NCI-H187 (cell line): ENCODE measurements around the gene LRP3.
"Not testable (repeated sequence)": the region's sequence is repeated elsewhere in the genome, so short reads cannot be mapped to it uniquely, and the experiment has no call there.

Source experiments
- DNase-seq, 2 experiments: peaks; one replicate each; lab custom pipeline; 2025; lab: John Stamatoyannopoulos, UW

Gene LRP3, protein sequence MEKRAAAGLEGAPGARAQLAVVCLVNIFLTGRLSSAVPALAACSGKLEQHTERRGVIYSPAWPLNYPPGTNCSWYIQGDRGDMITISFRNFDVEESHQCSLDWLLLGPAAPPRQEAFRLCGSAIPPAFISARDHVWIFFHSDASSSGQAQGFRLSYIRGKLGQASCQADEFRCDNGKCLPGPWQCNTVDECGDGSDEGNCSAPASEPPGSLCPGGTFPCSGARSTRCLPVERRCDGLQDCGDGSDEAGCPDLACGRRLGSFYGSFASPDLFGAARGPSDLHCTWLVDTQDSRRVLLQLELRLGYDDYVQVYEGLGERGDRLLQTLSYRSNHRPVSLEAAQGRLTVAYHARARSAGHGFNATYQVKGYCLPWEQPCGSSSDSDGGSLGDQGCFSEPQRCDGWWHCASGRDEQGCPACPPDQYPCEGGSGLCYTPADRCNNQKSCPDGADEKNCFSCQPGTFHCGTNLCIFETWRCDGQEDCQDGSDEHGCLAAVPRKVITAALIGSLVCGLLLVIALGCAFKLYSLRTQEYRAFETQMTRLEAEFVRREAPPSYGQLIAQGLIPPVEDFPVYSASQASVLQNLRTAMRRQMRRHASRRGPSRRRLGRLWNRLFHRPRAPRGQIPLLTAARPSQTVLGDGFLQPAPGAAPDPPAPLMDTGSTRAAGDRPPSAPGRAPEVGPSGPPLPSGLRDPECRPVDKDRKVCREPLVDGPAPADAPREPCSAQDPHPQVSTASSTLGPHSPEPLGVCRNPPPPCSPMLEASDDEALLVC

GRCh38 chr19:33193865-33194362, at the start of gene LRP3:
Gene LRP3, plus strand, starts transcription at chr19:33194330. Its CDS starts 456 bp downstream, at chr19:33194786.
- DNase-seq = no peak

DNA sequence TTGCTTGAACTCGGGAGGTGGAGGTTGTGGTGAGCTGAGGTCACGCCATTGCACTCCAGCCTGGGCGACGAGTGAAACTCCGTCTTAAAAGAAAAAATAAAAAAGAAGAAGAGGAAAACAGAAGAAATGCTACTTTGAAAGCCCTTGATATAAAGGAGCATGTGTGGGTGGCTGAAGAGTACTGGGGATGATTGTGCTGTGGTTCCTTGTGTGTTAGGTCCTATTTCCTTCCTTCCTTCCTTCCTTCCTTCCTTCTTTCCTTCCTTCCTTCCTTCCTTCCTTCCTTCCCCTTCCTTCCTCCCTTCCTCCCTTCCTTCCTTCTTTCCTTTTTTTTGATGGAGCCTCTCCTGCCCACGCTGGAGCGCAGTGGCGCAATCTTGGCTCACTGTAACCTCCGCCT, 47.9 kb upstream of the LRP3 start:
- no peak for DNase-seq

GRCh38 chr19:33147538-33147937, 46.6 kb upstream of the LRP3 start:
- DNase-seq = no peak

DNA sequence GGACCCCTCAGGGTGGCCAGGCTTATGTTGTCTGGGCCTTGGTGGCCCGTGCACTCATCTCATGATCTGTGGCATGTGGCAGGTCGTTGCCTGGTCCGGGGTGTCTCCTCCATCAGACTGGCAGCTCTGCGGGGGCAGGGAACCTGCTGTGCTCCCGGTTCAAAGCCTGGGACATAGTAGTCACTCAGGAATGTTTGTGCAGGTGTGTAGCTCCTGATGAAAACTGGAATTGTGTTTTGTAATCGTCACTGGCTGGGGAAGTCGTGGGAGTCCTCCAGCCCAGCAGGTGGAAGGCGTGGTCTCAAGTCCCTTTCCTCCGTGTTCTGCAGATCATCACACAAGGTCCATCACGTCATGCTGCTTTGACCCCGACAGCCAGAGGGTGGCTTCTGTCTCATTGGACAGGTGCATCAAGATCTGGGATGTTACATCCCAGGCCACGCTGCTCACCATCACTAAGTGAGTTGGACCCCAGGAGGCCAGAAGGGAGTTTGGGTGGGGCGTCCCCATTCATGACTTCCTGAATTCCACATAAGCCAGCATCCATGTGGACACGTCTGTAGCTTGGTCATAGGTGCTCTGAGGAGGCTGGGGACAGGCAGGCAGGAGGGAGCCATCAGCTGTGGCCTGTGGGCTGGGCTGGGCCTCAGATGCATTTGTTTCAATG, 43.1 kb upstream of the LRP3 start:
- DNase-seq = no peak

GRCh38 chr19:33152176-33152575, 42.0 kb upstream of the LRP3 start:
- DNase-seq = no peak

DNA sequence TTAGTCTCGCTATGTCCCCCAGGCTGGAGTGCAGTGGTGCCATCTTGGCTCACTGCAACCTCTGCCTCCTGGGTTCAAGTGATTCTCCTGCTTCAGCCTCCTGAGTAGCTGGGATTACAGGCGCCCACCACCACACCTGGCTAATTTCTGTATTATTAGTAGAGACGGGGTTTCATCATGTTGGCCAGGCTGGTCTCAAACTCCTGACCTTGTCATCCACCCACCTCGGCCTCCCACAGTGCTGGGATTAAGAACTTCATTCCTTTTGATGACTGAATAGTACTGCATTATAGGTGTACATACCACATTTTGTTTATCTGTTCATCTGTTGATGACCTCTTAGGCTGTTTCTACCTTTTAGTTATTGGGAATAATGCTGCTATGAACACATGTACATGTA, 41.5 kb upstream of the LRP3 start:
- DNase-seq = not testable (repeated sequence)

GRCh38 chr19:33154313-33154712, 39.8 kb upstream of the LRP3 start:
- not testable (repeated sequence) for DNase-seq

DNA sequence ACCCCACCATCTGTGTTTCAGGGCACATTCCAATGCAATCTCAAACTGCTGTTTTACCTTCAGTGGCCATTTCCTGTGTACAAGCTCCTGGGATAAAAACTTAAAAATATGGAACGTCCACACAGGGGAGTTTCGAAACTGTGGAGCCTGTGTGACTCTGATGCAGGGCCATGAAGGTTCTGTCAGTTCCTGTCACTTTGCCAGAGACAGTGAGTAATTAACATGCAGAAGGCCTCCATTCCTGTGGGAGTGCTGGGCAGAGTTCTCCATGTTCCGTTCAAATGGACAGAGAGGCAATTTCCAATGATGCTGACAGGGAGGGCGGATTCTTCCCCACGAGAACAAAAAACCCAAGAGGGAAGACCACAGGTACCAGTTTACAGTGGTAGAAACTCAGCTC, 37.8 kb upstream of the LRP3 start:
- DNase-seq = no peak

DNA sequence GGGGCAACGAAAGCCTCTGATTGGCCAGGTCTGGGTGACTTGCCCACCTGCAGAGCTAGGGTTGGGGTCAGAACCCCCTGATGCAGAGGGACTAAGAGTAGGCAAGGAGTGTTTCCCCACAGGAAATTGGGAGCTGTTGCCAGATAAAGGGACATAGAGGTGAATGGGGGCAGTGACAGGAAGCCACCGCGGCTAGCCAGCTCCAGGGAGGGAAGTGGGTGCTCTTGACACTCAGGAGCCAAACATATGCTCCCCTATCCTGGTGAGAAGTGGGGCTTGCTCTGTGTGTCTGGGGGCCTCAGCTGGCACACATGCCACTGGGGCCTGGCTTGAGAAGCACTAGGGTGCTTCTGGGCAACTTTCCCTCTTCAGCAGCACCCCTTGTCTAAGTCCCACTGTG, 36.2 kb upstream of the LRP3 start:
- DNase-seq = no peak

DNA sequence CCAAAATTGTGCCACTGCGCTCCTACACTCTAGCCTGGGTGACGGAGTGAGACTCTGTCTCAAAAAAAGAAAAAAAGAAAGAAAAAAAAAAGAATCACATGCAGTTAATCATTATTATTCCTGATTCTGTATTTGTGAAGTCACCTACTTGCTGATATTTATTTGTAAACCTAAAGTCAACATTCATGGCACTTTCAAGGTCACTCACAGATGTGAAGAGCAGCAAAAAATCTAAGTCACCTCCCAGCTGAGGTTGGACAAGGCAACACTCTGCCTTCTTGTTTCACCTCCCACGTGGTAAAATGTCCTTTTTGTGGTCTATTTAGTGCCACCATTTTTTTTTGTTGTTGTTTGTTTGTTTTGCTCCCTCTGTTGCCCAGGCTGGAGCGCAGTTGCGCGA, 35.8 kb upstream of the LRP3 start:
- no peak for DNase-seq

DNA sequence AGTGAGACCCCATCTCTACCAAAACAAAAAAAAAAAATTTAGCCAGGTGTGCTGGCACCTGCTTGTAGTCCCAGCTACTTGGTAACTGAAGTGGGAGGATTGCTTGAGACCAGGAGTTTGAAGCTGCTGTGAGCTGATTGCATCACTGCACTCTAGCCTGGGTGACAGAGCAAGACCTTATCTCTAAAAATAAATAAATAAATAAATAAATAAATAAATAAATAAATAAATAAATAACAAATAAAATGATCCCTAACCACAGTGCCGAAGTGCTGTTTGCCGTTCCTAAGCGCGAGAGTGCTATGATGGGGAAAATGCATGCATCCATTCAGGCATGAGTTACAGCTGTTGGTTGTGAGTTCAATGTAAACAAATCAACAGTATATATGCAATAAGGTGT, 35.0 kb upstream of the LRP3 start:
- no peak for DNase-seq

- no peak for DNase-seq
Measured at GRCh38 chr19:33159893-33160292, 34.2 kb upstream of the LRP3 start.

DNA sequence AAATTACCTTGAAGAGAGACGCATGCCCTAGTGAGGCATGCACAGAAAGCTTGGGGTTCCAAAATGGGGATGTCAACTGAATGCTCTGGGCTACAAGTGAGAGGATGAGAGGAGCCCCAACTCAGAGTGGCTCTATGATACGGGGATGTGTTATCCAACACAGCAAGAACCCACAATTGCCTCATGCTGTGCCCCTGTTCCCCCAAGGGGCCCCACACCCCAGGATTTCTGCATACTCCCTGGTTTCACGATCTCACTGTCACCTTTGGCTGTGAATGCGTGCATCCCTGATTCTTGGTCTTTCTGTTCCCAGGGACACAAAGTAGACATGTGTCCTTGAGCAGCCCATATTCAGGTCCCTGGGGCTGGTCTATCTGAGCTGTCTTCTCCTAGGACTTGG, 32.9 kb upstream of the LRP3 start:
- DNase-seq = no peak

DNA sequence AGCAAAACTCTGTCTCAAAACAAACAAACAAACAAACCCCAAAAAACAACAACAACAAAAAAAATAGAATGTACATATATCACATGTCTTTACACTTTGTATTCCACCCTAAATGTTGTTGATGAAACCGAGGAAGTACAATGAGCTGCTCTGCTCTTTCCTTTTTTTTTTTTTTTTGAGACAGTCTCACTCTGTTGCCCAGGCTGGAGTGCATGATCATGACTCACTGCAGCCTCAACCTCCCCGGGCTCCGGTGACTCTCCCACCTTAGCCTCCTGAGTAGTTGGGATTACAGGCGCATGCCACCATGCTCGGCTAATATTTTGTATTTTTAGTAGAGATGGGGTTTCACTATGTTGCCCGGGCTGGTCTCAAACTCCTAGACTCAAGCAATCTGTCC, 30.6 kb upstream of the LRP3 start:
- no peak for DNase-seq

- not testable (repeated sequence) for DNase-seq
Measured at GRCh38 chr19:33166037-33166436, 28.1 kb upstream of the LRP3 start.

GRCh38 chr19:33167438-33167837, 26.7 kb upstream of the LRP3 start:
- no peak for DNase-seq

- no peak for DNase-seq
Measured at GRCh38 chr19:33168528-33168927, 25.6 kb upstream of the LRP3 start.

- no peak for DNase-seq
Measured at GRCh38 chr19:33171222-33171795, 22.8 kb upstream of the LRP3 start.

- no peak for DNase-seq
Measured at GRCh38 chr19:33171916-33172359, 22.2 kb upstream of the LRP3 start.

- DNase-seq = no peak
Measured at GRCh38 chr19:33174186-33174585, 19.9 kb upstream of the LRP3 start.

- no peak for DNase-seq
Measured at GRCh38 chr19:33175156-33175782, 18.9 kb upstream of the LRP3 start.
